DND-41 (cell line): ENCODE results near the gene IL21R.

Source experiments
- ATAC-seq: fragments of 200-7000 bp; cut with Tn5 transposase; 3 replicates; pipeline ENCODE4 v1.9.1; 2021; ENCODE audit warnings: low read depth; ENCODE audit not compliant: insufficient read depth
- DNase-seq: peaks from one replicate; pipeline ENCODE4 v3.0.0-alpha.2; 2020
- H2AFZ ChIP-seq: 2 replicates; pipeline ENCODE4 v1.6.0; 2012; ENCODE audit warnings: low read depth, low read length
- H3K27ac ChIP-seq: 2 replicates; pipeline ENCODE4 v1.5.1; 2012; ENCODE audit warnings: low read length, inconsistent platforms
- H3K27me3 ChIP-seq: fragments of 200-600 bp; sonication (generic); 2 replicates; pipeline ENCODE4 v1.6.0; 2012; ENCODE audit warnings: low read length, mild to moderate bottlenecking, inconsistent platforms; ENCODE audit not compliant: insufficient read depth, poor library complexity
- H3K36me3 ChIP-seq: 2 replicates; pipeline ENCODE4 v1.5.1; 2012; ENCODE audit warnings: low read length, inconsistent platforms; ENCODE audit not compliant: insufficient read depth
- H3K4me1 ChIP-seq: 2 replicates; pipeline ENCODE4 v1.5.1; 2012; ENCODE audit warnings: mild to moderate bottlenecking, low read length; ENCODE audit not compliant: insufficient read depth
- H3K4me2 ChIP-seq: 2 replicates; pipeline ENCODE4 v1.6.0; 2012; ENCODE audit warnings: mild to moderate bottlenecking, moderate library complexity, low read length, inconsistent platforms; ENCODE audit not compliant: insufficient read depth
- H3K4me3 ChIP-seq, 2 experiments: fragments of 200-600 bp in 1 of 2; shearing (Covaris generic) in 1 of 2; 2 replicates each; pipeline ENCODE4 v1.5.1; 2012 to 2016; ENCODE audit warnings: inconsistent platforms in 2 of 2, low read length in 2 of 2, mild to moderate bottlenecking in 2 of 2, low read depth in 1 of 2, moderate library complexity in 1 of 2
- H3K79me2 ChIP-seq: 2 replicates; pipeline ENCODE4 v1.6.0; 2012; ENCODE audit warnings: low read length, inconsistent platforms; ENCODE audit not compliant: insufficient read depth
- H3K9ac ChIP-seq: 2 replicates; pipeline ENCODE4 v1.6.0; 2012; ENCODE audit warnings: low read depth, mild to moderate bottlenecking, inconsistent platforms, low read length, moderate library complexity
- H3K9me3 ChIP-seq: 2 replicates; pipeline ENCODE4 v1.5.1; 2012; ENCODE audit warnings: low read length, moderate library complexity, mild to moderate bottlenecking, inconsistent platforms; ENCODE audit not compliant: insufficient read depth, severe bottlenecking
- H4K20me1 ChIP-seq: 2 replicates; pipeline ENCODE4 v1.6.0; 2012; ENCODE audit warnings: low read length; ENCODE audit not compliant: insufficient read depth
- EZH2 ChIP-seq: IDR thresholded peaks from 3 replicates; pipeline ENCODE4 v1.6.1; 2012; ENCODE audit warnings: borderline replicate concordance, low read depth, mild to moderate bottlenecking, moderate library complexity, low read length, inconsistent platforms; ENCODE audit not compliant: severe bottlenecking
- TF ChIP-seq, protein P1 (sequence below): IDR thresholded peaks from 2 replicates; pipeline ENCODE4 v1.5.1; 2012; ENCODE audit warnings: borderline replicate concordance, low read length, moderate library complexity, mild to moderate bottlenecking; ENCODE audit not compliant: poor library complexity, severe bottlenecking; ENCODE audit errors: extremely low read depth

The IL21R gene

DNA sequence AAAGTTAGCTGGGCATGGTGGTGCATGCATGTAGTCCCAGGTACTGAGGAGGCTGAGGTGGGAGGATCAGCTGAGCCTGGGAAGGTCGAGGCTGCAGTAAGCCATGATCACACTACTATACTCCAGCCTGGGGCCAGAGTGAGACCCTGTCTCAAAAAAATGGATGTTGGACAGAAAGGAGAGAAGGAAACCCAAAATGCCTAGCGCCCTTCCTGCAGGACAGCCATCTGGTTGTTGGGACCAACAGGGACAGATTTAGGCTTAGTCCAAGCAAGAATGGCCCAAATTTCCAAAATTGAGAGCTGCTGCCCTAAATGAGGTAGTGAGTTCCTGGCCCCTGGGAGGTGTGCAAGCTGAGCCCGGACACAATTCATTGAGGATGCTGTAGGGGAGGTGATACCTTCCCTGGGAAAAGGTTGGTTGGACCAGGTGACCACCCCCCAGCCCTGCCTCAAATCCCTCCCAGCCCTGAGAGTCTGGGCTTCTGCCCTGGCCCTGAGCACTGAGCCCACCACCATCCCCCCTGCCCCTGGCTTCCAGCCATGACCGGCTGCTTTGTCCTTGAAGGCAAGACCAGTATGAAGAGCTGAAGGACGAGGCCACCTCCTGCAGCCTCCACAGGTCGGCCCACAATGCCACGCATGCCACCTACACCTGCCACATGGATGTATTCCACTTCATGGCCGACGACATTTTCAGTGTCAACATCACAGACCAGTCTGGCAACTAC lies 35.1 kb downstream of the IL21R start:
- H3K27ac ChIP-seq, result no peak overlapping the region
- no peak overlapping the region for H2AFZ ChIP-seq
- H4K20me1 ChIP-seq, result no peaks in the 10 kb centered on the region
- DNase-seq (no peak), ATAC-seq (no peak)
- no peak for TF ChIP-seq EZH2
- TF ChIP-seq, protein P1, sequence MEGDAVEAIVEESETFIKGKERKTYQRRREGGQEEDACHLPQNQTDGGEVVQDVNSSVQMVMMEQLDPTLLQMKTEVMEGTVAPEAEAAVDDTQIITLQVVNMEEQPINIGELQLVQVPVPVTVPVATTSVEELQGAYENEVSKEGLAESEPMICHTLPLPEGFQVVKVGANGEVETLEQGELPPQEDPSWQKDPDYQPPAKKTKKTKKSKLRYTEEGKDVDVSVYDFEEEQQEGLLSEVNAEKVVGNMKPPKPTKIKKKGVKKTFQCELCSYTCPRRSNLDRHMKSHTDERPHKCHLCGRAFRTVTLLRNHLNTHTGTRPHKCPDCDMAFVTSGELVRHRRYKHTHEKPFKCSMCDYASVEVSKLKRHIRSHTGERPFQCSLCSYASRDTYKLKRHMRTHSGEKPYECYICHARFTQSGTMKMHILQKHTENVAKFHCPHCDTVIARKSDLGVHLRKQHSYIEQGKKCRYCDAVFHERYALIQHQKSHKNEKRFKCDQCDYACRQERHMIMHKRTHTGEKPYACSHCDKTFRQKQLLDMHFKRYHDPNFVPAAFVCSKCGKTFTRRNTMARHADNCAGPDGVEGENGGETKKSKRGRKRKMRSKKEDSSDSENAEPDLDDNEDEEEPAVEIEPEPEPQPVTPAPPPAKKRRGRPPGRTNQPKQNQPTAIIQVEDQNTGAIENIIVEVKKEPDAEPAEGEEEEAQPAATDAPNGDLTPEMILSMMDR, result no peak
- H3K4me1 ChIP-seq, result no peaks in the 10 kb centered on the region
- no peaks in the 10 kb centered on the region for H3K27me3 ChIP-seq
- no peaks in the 10 kb centered on the region for H3K9me3 ChIP-seq
- no peak overlapping the region for H3K4me2 ChIP-seq
- no peak overlapping the region for H3K9ac ChIP-seq
- no peaks in the 10 kb centered on the region for H3K79me2 ChIP-seq
- no peak overlapping the region for H3K4me3 ChIP-seq
- H3K36me3 ChIP-seq, result no peaks in the 10 kb centered on the region

DNA sequence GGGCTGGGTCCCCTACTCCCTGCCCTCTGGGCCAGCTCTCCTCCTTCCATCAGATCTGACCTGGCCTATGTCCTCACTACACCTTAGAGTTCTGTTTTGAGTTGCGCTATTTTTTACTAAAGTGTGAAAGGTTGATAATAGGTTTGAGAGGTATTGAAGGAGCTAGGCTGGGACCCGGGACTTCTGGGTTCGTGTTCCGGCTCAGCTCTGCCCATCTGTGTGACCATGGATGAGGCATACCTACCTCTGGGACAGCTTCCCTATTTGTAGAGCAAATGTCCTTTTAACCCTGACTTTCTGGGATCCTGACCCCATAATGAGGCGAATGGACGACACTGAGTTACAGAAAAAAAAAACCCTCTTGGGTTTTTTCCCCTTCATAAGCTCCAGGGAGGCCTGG lies 36.0 kb downstream of the IL21R start:
- TF ChIP-seq EZH2, result no peak
- TF ChIP-seq, protein P1, result no peak
- H3K4me1 ChIP-seq, result no peaks in the 10 kb centered on the region
- no peaks in the 10 kb centered on the region for H3K27me3 ChIP-seq
- no peaks in the 10 kb centered on the region for H4K20me1 ChIP-seq
- H2AFZ ChIP-seq, result no peak overlapping the region
- H3K36me3 ChIP-seq, result no peaks in the 10 kb centered on the region
- no peak overlapping the region for H3K4me2 ChIP-seq
- DNase-seq (no peak), ATAC-seq (no peak)
- no peak overlapping the region for H3K27ac ChIP-seq
- no peak overlapping the region for H3K4me3 ChIP-seq
- no peak overlapping the region for H3K9ac ChIP-seq
- H3K9me3 ChIP-seq, result no peaks in the 10 kb centered on the region
- H3K79me2 ChIP-seq, result no peaks in the 10 kb centered on the region

GRCh38 chr16:27439271-27440018 lies 37.5 kb downstream of the IL21R start:
- Histone ChIP-seq H3K4me2 (no peak overlapping the region), H3K36me3 (no peaks in the 10 kb centered on the region), H2AFZ (no peak overlapping the region), H3K27ac (no peak overlapping the region), H3K27me3 (no peaks in the 10 kb centered on the region), H3K79me2 (no peaks in the 10 kb centered on the region), H3K9ac (no peak overlapping the region), H3K4me1 (no peaks in the 10 kb centered on the region), H3K9me3 (peaks cover 4% of the 10 kb centered on the region), H3K4me3 (no peak overlapping the region), H4K20me1 (no peaks in the 10 kb centered on the region)
- TF ChIP-seq EZH2, result no peak
- TF ChIP-seq, protein P1, result no peak
- no peak for DNase-seq
- ATAC-seq, result no peak
